Liver (tissue), 5 donors: ENCODE measurements around the gene CSHL1. TPM values are rescaled to one million over a fixed set of nuclear protein-coding genes. Genes with fewer than 3 reads are reported as not detected.

ENCODE experiments used
- polyA plus RNA-seq, 2 donors: library from polyadenylated mRNA; stranded (reverse) in 1 of 2; unstranded in 1 of 2; fragments of 200-250 nt in 1 of 2; fragments of >200 nt in 1 of 2; fragmentation: Nextera tagmentation in 1 of 2; extraction: Ambion mirVana in 1 of 2; gene quantifications; one replicate each; pipeline versions ENCODE4 v1.2.1 to v1.2.3, GENCODE V29; 2013 to 2015
- small RNA-seq: library from RNA; depleted of rRNA; stranded (forward); fragments of <200 nt; gene quantifications from one replicate; pipeline ENCODE3, GENCODE V24; 2014
- total RNA-seq, 2 donors: library from RNA; depleted of rRNA; stranded (reverse); fragments of >200 nt; gene quantifications; one replicate each; pipeline ENCODE4 v1.2.3, GENCODE V29; 2014
- donor health status: healthy.
- donor health status: healthy.
- donor health status: healthy.

Gene CSHL1
- total and polyA plus RNA-seq, 4 donors = not detected

Small RNAs within 50 kb of the gene (small RNA-seq; reads per million reads assigned to genes)
- gene AC040958.1 (not detected), gene AC127029.1 (not detected), gene GH1 (not detected)

Other genes with a start within 250 kb of the CSHL1 start
- gene LIMD2, start 211.1 kb downstream of the CSHL1 start, total RNA-seq = 10 to 100 TPM in 1 of 2 donors, 1 to 10 TPM in 1; 6.2 to 24.2 TPM
- 1 to 10 TPM; 5.9 to 9.6 TPM for gene LIMD2, start 211.1 kb downstream of the CSHL1 start, polyA plus RNA-seq
- 10 to 100 TPM in 1 of 2 donors, 1 to 10 TPM in 1; 7.8 to 17.9 TPM for gene STRADA, start 169.5 kb downstream of the CSHL1 start, total RNA-seq
- gene STRADA, start 169.5 kb downstream of the CSHL1 start, polyA plus RNA-seq = 1 to 10 TPM; 7.7 to 8.6 TPM
- 10 to 100 TPM; 67.7 to 87.2 TPM for gene CCDC47, start 137.7 kb downstream of the CSHL1 start, total RNA-seq
- gene CCDC47, start 137.7 kb downstream of the CSHL1 start, polyA plus RNA-seq = 10 to 100 TPM; 33.0 to 57.8 TPM
- 10 to 100 TPM; 39.7 to 64.2 TPM for gene DDX42, start 137.1 kb downstream of the CSHL1 start, total RNA-seq
- gene DDX42, start 137.1 kb downstream of the CSHL1 start, polyA plus RNA-seq = 10 to 100 TPM; 15.0 to 20.1 TPM
- 10 to 100 TPM; 51.0 to 57.1 TPM for gene PSMC5, start 83.8 kb downstream of the CSHL1 start, total RNA-seq
- 10 to 100 TPM; 87.3 to 87.4 TPM for gene PSMC5, start 83.8 kb downstream of the CSHL1 start, polyA plus RNA-seq
- gene FTSJ3, start 83.6 kb downstream of the CSHL1 start, total RNA-seq = 10 to 100 TPM; 20.2 to 31.1 TPM
- gene FTSJ3, start 83.6 kb downstream of the CSHL1 start, polyA plus RNA-seq = 10 to 100 TPM; 10.5 to 18.2 TPM
- gene SMARCD2, start 68.6 kb downstream of the CSHL1 start, total RNA-seq = 10 to 100 TPM; 36.3 to 67.9 TPM
- 10 to 100 TPM; 14.5 to 42.5 TPM for gene SMARCD2, start 68.6 kb downstream of the CSHL1 start, polyA plus RNA-seq
- not detected for gene CSH2, start 37.6 kb downstream of the CSHL1 start, total RNA-seq
- gene CSH2, start 37.6 kb downstream of the CSHL1 start, polyA plus RNA-seq = not detected
- gene GH2, start 29.3 kb downstream of the CSHL1 start, total RNA-seq = not detected
- not detected for gene GH2, start 29.3 kb downstream of the CSHL1 start, polyA plus RNA-seq
- gene CSH1, start 14.7 kb downstream of the CSHL1 start, total RNA-seq = not detected
- not detected for gene CSH1, start 14.7 kb downstream of the CSHL1 start, polyA plus RNA-seq
- not detected for gene GH1, start 7.6 kb upstream of the CSHL1 start, total RNA-seq
- not detected for gene GH1, start 7.6 kb upstream of the CSHL1 start, polyA plus RNA-seq
- 1 to 10 TPM; 1.3 to 6.5 TPM for gene CD79B, start 21.1 kb upstream of the CSHL1 start, total RNA-seq
- 1 to 10 TPM; 3.4 to 3.6 TPM for gene CD79B, start 21.1 kb upstream of the CSHL1 start, polyA plus RNA-seq
- 1 to 10 TPM in 1 of 2 donors, under 1 TPM in 1; 0.70 to 1.3 TPM for gene SCN4A, start 61.7 kb upstream of the CSHL1 start, total RNA-seq
- under 1 TPM; 0.04 to 0.15 TPM for gene SCN4A, start 61.7 kb upstream of the CSHL1 start, polyA plus RNA-seq
- under 1 TPM in 1 of 2 donors, not detected in 1; 0.14 TPM for gene PRR29, start 87.1 kb upstream of the CSHL1 start, total RNA-seq
- gene PRR29, start 87.1 kb upstream of the CSHL1 start, polyA plus RNA-seq = under 1 TPM; 0.02 to 0.35 TPM
- gene ICAM2, start 109.4 kb upstream of the CSHL1 start, total RNA-seq = 10 to 100 TPM; 10.1 to 17.5 TPM
- 10 to 100 TPM in 1 of 2 donors, 1 to 10 TPM in 1; 9.6 to 14.7 TPM for gene ICAM2, start 109.4 kb upstream of the CSHL1 start, polyA plus RNA-seq
- gene ERN1, start 218.9 kb upstream of the CSHL1 start, total RNA-seq = 10 to 100 TPM in 1 of 2 donors, 1 to 10 TPM in 1; 7.5 to 35.1 TPM
- gene ERN1, start 218.9 kb upstream of the CSHL1 start, polyA plus RNA-seq = 10 to 100 TPM in 1 of 2 donors, 1 to 10 TPM in 1; 6.3 to 22.3 TPM